Measurements from ENCODE around the gene LRP2BP. TPM values are rescaled to one million over a fixed set of nuclear protein-coding genes. Genes with fewer than 3 reads are reported as not detected.

The LRP2BP gene
- total RNA-seq (2014; rRNA removed) = 0.45 and 1.1 TPM in 2 replicates
- 0.40 TPM for polyA plus RNA-seq (2012)

- no peak for DNase-seq (ENCODE audit: low read depth)
Observed at GRCh38 chr4:185395238-185395955, at the start of gene LRP2BP. LRP2BP (minus strand) TSS chr4:185395924; CDS start chr4:185378186, 17,738 bp downstream.

- no peak for DNase-seq (ENCODE audit: low read depth)
Observed at GRCh38 chr4:185445209-185445608, 49.5 kb upstream of the LRP2BP start.

- DNase-seq (ENCODE audit: low read depth) = no peak
Observed at GRCh38 chr4:185441479-185441878, 45.8 kb upstream of the LRP2BP start.

- DNase-seq (ENCODE audit: low read depth) = no peak
Observed at GRCh38 chr4:185437809-185438208, 42.1 kb upstream of the LRP2BP start.

GRCh38 chr4:185435466-185435865 is 39.7 kb upstream of the LRP2BP start:
- DNase-seq (ENCODE audit: low read depth) = no peak

GRCh38 chr4:185429660-185430059 is 33.9 kb upstream of the LRP2BP start:
- no peak for DNase-seq (ENCODE audit: low read depth)

- no peak for DNase-seq (ENCODE audit: low read depth)
Observed at GRCh38 chr4:185426960-185427688, 31.4 kb upstream of the LRP2BP start.

GRCh38 chr4:185425647-185426352 is 30.1 kb upstream of the LRP2BP start, which contains the start of gene UFSP2:
UFSP2 (minus strand) TSS chr4:185425964; CDS start chr4:185425868, 96 bp downstream.
- DNase-seq (ENCODE audit: low read depth) = peak; percentile 89

- DNase-seq (ENCODE audit: low read depth) = no peak
Observed at GRCh38 chr4:185424905-185425646, 29.4 kb upstream of the LRP2BP start.

GRCh38 chr4:185421366-185422124 is 25.8 kb upstream of the LRP2BP start:
- peak; percentile 76 for DNase-seq (ENCODE audit: low read depth)

- DNase-seq (ENCODE audit: low read depth) = no peak
Observed at GRCh38 chr4:185416955-185417354, 21.2 kb upstream of the LRP2BP start.

GRCh38 chr4:185412412-185412811 is 16.7 kb upstream of the LRP2BP start:
- no peak for DNase-seq (ENCODE audit: low read depth)

- DNase-seq (ENCODE audit: low read depth) = no peak
Observed at GRCh38 chr4:185411849-185412248, 16.1 kb upstream of the LRP2BP start.

- no peak for DNase-seq (ENCODE audit: low read depth)
Observed at GRCh38 chr4:185408432-185408831, 12.7 kb upstream of the LRP2BP start.

- no peak for DNase-seq (ENCODE audit: low read depth)
Observed at GRCh38 chr4:185405296-185405999, 9.7 kb upstream of the LRP2BP start.

- DNase-seq (ENCODE audit: low read depth) = no peak
Observed at GRCh38 chr4:185404031-185404430, 8.3 kb upstream of the LRP2BP start.

GRCh38 chr4:185399466-185399865 is 3.7 kb upstream of the LRP2BP start:
- no peak for DNase-seq (ENCODE audit: low read depth)

- DNase-seq (ENCODE audit: low read depth) = no peak
Observed at GRCh38 chr4:185398618-185399017, 2.9 kb upstream of the LRP2BP start.

GRCh38 chr4:185396724-185397385 is 1.1 kb upstream of the LRP2BP start, which contains the start of gene ANKRD37:
ANKRD37 (plus strand) TSS chr4:185396841; CDS start chr4:185396924, 83 bp downstream.
- DNase-seq (ENCODE audit: low read depth) = peak; percentile 78

All from LHCN-M2 (cell line).